ENCODE data around the gene NHLRC4.

DNA sequence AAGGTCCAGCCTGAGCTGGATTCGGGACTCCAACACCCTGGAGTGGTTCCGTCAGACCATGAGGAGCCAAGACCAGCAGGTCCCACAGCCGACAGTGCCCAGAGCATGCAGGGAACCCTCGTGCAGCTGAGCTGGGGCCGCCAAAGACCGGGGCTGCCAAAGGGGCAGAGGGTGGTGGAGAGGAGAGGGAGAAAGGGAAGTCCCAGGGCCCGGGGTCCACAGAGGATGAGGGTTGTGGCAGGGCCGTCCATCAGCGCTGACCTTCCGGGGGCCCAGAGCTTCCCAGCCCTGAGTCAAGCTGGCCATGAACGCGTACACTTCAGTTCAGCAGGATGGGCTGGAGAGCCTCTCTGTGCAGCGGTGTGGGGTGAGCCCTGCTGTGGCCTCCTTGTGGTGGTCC, 46.0 kb upstream of the NHLRC4 start:
- no peak for TF ChIP-seq BHLHE40 (IDR thresholded peaks at IDR 0.05; ENCODE audit: borderline replicate concordance)
- no peak for TF ChIP-seq ARNT (IDR thresholded peaks at IDR 0.05)
- TF ChIP-seq FOXM1 (IDR thresholded peaks at IDR 0.05; ENCODE audit: borderline replicate concordance): no peak
- no peak for TF ChIP-seq NFRKB (IDR thresholded peaks at IDR 0.05)
- no peak for TF ChIP-seq L3MBTL2 (conservative IDR thresholded peaks at IDR 0.05)
- no peak for TF ChIP-seq HDGF (IDR thresholded peaks at IDR 0.05; ENCODE audit: borderline replicate concordance)
- no peak for TF ChIP-seq LEF1 (IDR thresholded peaks at IDR 0.05; ENCODE audit: borderline replicate concordance)
- TF ChIP-seq SP1 (IDR thresholded peaks at IDR 0.05): no peak
- TF ChIP-seq FOXK2 (IDR thresholded peaks at IDR 0.05): no peak
- no peak for TF ChIP-seq ELF4 (IDR thresholded peaks at IDR 0.05)
- no peak for TF ChIP-seq SUZ12 (IDR thresholded peaks at IDR 0.05)

Measured in HEK293T (cell line).